HUES6 (cell line): Measurements from ENCODE around the gene AGPAT3.

Experiments
- H3K27ac ChIP-seq: 2 replicates; pipeline ENCODE4 v1.7.0; 2013; ENCODE audit warnings: low read depth, mild to moderate bottlenecking, low read length, inconsistent platforms
- H3K27me3 ChIP-seq: 2 replicates; pipeline ENCODE4 v1.6.1; 2013; ENCODE audit warnings: low read length; ENCODE audit not compliant: control insufficient read depth, insufficient read depth
- H3K36me3 ChIP-seq: 2 replicates; pipeline ENCODE4 v1.6.1; 2013; ENCODE audit warnings: low read length; ENCODE audit not compliant: control insufficient read depth, insufficient read depth
- H3K4me1 ChIP-seq: 2 replicates; pipeline ENCODE4 v1.6.1; 2013; ENCODE audit warnings: low read length; ENCODE audit not compliant: control insufficient read depth, insufficient read depth
- H3K4me3 ChIP-seq: 2 replicates; pipeline ENCODE4 v1.5.1; 2013; ENCODE audit warnings: low read depth, low read length
- H3K9ac ChIP-seq: one replicate; pipeline ENCODE4 v1.6.1; 2013; ENCODE audit warnings: mild to moderate bottlenecking, low read length
- H3K9me3 ChIP-seq: 2 replicates; pipeline ENCODE4 v1.6.1; 2013; ENCODE audit warnings: low read depth, low read length; ENCODE audit not compliant: control insufficient read depth, insufficient read depth

AGPAT3 gene

DNA sequence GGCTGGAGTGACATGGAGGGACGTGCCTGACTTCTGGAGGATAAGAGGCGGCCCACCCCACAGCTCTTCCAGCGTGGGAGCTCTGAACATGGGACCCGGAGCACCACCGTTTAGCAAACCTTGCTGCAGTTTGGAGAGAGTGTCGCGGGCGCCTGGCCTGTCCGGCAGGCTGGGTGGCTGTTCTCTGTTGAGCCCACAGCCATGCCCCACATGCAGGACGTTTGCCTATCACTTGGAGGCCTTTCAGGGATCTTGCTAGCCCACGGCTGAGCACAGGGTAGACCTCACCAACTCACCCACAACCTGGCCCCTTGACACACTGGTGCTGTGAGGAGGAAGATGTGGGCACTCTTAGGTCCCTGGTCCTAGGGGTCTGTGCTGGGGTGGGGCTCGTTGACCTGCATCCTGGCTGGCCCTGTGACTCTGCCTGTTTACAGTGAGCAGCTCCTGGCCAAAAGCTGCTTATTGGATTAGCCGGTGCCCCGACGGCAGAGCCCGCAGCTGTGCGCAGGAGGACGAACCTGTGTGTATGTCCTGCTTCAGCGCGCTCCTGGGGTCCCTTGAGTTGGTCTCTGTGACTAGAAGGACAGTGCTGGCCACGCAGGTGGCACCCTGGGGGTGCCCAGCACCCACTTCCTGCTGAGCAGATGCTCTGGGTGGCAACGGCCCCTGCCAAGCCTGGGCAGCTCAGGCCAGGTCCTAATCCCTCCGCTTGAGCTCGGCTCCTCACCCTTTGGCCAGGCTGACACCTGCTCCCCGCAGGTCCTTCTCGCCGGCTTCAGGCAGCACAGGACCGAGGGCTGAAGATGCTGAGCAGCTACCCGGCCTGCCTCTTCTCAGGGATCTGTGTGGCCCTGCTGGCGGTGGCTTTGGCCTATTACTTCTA is 74.7 kb downstream of the AGPAT3 start:
- Histone ChIP-seq H3K27ac (no peak overlapping the region), H3K4me3 (no peak overlapping the region), H3K36me3 (no peaks in the 10 kb centered on the region), H3K4me1 (peaks cover 11% of the 10 kb centered on the region), H3K9ac (no peak overlapping the region), H3K9me3 (no peaks in the 10 kb centered on the region), H3K27me3 (no peaks in the 10 kb centered on the region)

DNA sequence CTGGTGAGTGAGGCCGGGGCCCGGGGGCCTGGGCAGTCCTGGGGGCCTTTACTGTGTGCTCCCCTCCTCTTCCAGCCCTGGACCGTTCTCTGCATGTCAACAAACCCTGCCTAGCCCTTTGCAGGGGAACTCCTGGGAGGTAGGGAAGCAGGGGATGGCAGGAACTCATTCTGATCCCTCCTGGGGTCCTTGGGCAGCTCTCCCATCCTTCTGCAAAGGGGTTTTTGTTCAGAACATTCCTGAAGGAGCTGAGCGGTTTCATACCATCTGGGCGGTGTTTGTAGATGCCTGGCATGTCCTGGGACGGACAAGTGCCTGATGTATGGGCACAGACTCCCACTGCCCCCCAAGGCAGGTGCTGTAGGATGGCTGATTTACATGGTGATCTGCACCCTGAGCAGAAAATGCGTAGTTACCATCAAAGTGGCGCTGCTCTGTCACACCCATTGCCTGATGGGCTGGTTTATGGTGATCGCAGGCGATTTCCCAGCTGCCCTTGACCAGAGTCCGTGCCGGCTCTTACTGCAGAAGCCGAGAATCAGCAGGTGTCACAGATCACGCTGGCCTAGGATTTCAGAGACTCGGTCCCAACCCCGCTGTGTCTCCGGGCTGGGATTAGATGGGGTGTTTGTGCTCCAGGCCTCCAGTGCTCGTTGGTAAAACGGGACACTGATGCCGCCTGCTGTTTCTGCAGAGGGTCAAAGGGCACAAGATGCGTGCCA is 75.5 kb downstream of the AGPAT3 start:
- H3K4me1 ChIP-seq, result peaks cover 11% of the 10 kb centered on the region
- no peak overlapping the region for H3K4me3 ChIP-seq
- no peaks in the 10 kb centered on the region for H3K36me3 ChIP-seq
- no peaks in the 10 kb centered on the region for H3K27me3 ChIP-seq
- no peaks in the 10 kb centered on the region for H3K9me3 ChIP-seq
- no peak overlapping the region for H3K9ac ChIP-seq
- no peak overlapping the region for H3K27ac ChIP-seq

DNA sequence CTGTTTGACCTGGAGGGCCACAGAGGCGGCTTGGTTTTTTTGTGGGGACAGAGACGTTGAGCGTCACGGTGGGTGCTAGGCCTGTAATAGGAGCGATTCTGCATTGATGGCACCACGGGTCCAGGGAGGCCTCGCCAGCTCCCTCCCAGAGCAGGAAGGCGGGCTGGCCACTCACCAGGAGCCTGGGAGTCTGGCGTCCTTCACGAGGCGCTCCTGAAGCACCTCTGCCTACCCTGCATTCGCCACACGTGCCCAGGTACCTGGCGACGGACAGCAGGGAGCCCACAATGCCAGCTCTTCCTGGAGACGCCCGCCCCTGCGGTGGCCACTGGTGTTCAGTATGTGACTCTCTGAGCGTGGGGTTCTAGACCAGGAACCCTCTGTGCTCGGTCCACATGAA is 77.2 kb downstream of the AGPAT3 start:
- H3K9me3 ChIP-seq, result no peaks in the 10 kb centered on the region
- no peak overlapping the region for H3K9ac ChIP-seq
- H3K4me1 ChIP-seq, result peaks cover 11% of the 10 kb centered on the region
- no peak overlapping the region for H3K4me3 ChIP-seq
- no peak overlapping the region for H3K27ac ChIP-seq
- no peaks in the 10 kb centered on the region for H3K27me3 ChIP-seq
- no peaks in the 10 kb centered on the region for H3K36me3 ChIP-seq

- H3K27me3 ChIP-seq, result no peaks in the 10 kb centered on the region
- no peak overlapping the region for H3K27ac ChIP-seq
- peaks cover 11% of the 10 kb centered on the region for H3K4me1 ChIP-seq
- no peak overlapping the region for H3K4me3 ChIP-seq
- no peak overlapping the region for H3K9ac ChIP-seq
- H3K9me3 ChIP-seq, result no peaks in the 10 kb centered on the region
- no peaks in the 10 kb centered on the region for H3K36me3 ChIP-seq
Observed at GRCh38 chr21:43942621-43943020, 77.6 kb downstream of the AGPAT3 start.

DNA sequence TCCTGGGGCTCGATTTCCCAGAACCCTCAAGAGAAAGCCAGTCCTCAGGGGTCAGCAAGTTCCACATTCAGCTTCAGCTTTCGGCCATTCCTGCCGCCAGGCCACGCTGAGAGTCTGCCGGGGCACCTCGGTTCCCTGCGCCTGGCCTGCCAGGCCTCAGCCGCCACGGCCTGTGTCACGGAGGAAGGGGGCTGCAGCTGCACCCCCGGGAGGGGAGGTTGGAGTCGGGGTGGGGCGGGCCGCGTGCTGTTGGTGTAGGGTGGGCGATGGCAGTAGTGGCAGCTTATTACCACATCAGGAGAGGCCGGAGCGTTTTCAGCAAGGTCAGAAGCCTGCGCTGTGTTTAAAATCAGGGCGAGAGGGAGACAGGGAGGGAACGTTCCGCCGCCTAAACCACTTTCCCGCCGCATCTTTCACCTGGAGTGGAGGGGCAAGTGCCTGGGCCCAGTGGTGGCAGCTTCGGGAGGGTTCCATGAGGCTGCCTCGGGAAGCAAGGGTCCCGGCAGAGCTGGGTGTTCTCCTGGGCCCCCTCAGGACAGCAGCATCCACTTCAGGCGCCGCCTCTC is 78.6 kb downstream of the AGPAT3 start:
- H3K4me3 ChIP-seq, result no peak overlapping the region

DNA sequence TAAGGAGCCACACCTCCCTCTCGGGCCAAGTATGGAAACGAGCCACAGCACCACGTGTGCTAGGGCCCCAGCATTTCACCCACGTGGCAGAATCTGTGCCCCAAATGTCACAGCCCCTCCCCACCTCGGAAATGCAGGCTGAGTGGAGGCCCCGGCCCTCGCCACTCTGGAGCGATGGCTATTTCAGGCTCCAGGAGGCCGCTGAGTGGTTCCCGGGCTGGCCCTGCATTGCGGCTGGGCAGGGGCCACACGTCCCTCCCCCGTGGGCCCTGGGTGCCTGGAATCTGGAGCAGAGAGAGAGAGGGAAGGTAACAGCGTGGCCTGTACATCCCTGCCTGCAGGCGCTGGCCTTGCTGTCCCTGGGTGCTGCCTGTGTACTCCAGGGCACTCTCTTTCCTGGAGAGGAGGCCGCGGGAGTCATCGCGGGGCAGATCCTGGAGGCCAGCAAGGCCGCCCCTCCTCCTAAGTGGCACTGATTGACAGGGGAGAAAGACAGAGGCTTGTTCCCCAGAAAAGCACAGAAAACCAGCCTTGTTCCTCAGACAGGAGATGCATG is 79.1 kb downstream of the AGPAT3 start:
- no peak overlapping the region for H3K27ac ChIP-seq
- peaks cover 6% of the 10 kb centered on the region; the same call in 1 of the 2 replicates for H3K4me1 ChIP-seq
- no peak overlapping the region for H3K4me3 ChIP-seq
- no peaks in the 10 kb centered on the region for H3K36me3 ChIP-seq
- H3K27me3 ChIP-seq, result no peaks in the 10 kb centered on the region
- no peak overlapping the region for H3K9ac ChIP-seq
- H3K9me3 ChIP-seq, result peaks cover 7% of the 10 kb centered on the region

More for the DNA sequence above, 78.6 kb downstream of the AGPAT3 start:
- no peaks in the 10 kb centered on the region for H3K36me3 ChIP-seq
- no peak overlapping the region for H3K27ac ChIP-seq
- peaks cover 9% of the 10 kb centered on the region for H3K4me1 ChIP-seq
- H3K9ac ChIP-seq, result no peak overlapping the region
- H3K27me3 ChIP-seq, result no peaks in the 10 kb centered on the region
- peaks cover 3% of the 10 kb centered on the region; the same call in 1 of the 2 replicates for H3K9me3 ChIP-seq

- Histone ChIP-seq H3K4me3 (no peak overlapping the region), H3K27ac (no peak overlapping the region)
Observed at GRCh38 chr21:43944757-43945156, 79.7 kb downstream of the AGPAT3 start.

DNA sequence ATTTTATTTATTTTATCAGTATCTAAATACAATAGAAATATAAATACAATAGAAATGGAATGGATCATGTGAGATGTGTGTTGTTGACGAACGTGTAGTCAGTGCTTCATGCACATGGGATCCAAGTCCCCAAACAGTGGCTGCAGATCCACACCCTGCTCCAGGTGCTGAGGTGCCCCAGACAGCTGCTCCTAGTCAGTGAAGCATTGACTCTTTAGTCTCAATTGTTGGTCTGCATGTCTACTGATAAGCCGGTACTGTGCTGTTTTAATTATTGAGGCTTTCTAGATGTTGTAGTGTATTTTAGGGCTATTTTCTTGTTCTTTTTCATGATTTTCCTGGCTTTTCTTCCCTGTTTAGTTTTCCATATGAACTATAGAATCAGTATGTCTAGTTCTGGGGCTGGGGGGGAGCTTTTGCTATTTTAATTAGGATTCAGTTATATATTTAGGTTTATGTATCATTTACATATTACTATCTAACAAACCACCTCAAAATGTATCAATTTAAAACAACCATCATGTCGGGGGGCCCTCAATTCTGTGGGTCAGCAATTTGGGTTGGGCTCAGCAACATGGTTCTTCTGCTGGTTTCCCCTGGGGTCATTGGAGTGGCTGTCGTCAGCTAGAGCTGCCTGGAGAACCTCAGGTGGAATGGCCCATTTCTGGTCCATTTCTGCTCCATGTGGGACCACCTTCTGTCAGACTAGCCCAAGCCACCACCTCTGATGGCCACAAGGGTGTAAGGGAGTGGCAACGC is 83.9 kb downstream of the AGPAT3 start:
- no peak overlapping the region for H3K4me3 ChIP-seq
- H3K9ac ChIP-seq, result no peak overlapping the region
- H3K27me3 ChIP-seq, result no peaks in the 10 kb centered on the region
- H3K4me1 ChIP-seq, result peaks cover 6% of the 10 kb centered on the region; the same call in 1 of the 2 replicates
- no peaks in the 10 kb centered on the region for H3K36me3 ChIP-seq
- peaks cover 11% of the 10 kb centered on the region for H3K9me3 ChIP-seq
- H3K27ac ChIP-seq, result no peak overlapping the region

More at GRCh38 chr21:43944757-43945156, 79.7 kb downstream of the AGPAT3 start:
- Histone ChIP-seq H3K9ac (no peak overlapping the region), H3K9me3 (peaks cover 11% of the 10 kb centered on the region), H3K36me3 (no peaks in the 10 kb centered on the region), H3K4me1 (peaks cover 6% of the 10 kb centered on the region; the same call in 1 of the 2 replicates), H3K27me3 (no peaks in the 10 kb centered on the region)

DNA sequence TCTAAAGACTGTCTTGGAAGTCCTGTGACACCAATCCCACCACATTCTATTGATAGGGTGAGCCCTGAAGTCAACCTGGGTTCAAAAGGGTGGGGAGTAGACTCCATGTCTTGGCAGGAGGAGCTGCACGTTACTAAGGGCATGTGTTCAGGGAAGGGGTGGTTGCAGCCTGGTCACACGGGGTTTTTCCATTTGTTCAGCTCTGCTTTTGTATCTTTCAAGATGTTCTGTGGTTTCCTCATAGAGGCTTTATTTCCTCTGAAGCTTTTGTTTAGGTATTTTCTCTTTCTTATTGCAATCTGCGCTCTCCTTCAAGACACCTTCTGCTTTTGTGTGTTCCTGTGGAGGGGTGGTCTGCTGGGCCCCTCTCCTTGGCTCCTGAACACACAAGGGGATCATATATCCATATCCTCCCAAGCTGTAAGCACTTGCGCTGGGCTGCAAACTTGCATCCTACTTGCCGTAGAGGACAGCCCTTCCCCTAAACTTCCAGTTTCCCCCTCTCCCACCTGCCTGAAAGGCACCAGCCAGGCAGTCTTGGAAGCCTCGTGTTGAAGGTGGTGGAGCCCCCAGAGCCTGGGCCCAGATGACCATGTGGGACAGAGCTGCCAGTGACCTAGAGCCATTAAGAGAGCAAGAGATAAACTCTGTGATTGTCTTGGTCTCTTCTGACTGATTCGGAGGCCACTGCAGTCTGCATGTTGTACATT is 84.6 kb downstream of the AGPAT3 start:
- no peak overlapping the region for H3K9ac ChIP-seq
- H3K4me3 ChIP-seq, result no peak overlapping the region
- no peaks in the 10 kb centered on the region for H3K27me3 ChIP-seq
- peaks cover 11% of the 10 kb centered on the region for H3K9me3 ChIP-seq
- no peaks in the 10 kb centered on the region for H3K36me3 ChIP-seq
- no peak overlapping the region for H3K27ac ChIP-seq
- peaks cover under 1% of the 10 kb centered on the region; the same call in 1 of the 2 replicates for H3K4me1 ChIP-seq

DNA sequence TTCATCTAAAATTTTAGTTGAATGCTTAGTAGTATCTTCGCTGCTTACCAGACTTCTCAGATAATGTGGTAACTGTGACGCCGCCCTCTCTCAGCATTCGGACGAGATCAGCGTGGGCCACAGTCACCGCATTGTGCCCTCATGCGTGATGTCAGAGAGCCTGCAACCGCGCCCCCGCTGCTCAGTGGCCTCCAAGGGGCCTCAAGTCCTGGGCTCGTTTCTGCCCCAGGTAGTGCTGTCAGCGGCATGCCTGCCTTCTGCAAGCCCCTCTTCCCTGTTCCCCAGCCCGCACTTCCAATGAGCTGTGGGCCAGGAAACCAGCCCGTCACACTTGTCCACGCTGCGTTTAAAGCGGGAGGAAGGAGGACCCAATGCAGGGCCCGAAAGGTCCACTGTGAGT is 85.5 kb downstream of the AGPAT3 start:
- Histone ChIP-seq H3K4me1 (no peaks in the 10 kb centered on the region), H3K27ac (no peak overlapping the region), H3K4me3 (no peak overlapping the region), H3K36me3 (no peaks in the 10 kb centered on the region), H3K27me3 (no peaks in the 10 kb centered on the region), H3K9me3 (peaks cover 11% of the 10 kb centered on the region), H3K9ac (no peak overlapping the region)
